SU-DHL-6 (cell line): ENCODE measurements around the gene KIF1A.
"Not testable (repeated sequence)": the region's sequence is repeated elsewhere in the genome, so short reads cannot be mapped to it uniquely, and the experiment has no call there.

ENCODE experiments used
- H2AFZ ChIP-seq: fragments of 200-600 bp; sonication (generic); 2 replicates; pipeline ENCODE4 v1.6.1; 2014; ENCODE audit warnings: low read depth, mild to moderate bottlenecking, moderate library complexity, mixed read lengths, antibody characterized with exemption, low read length; ENCODE audit not compliant: severe bottlenecking
- H3F3A ChIP-seq: fragments of 200-600 bp; shearing (Covaris generic); 2 replicates; pipeline ENCODE4 v1.6.0; 2016; ENCODE audit warnings: antibody characterized with exemption, mild to moderate bottlenecking; ENCODE audit not compliant: insufficient read depth
- H3K27ac ChIP-seq: fragments of 200-600 bp; sonication (generic); 2 replicates; pipeline ENCODE4 v1.5.1; 2016; ENCODE audit warnings: low read depth, mild to moderate bottlenecking, low read length, moderate library complexity, mixed read lengths
- H3K27me3 ChIP-seq: fragments of 200-600 bp; sonication (generic), shearing (Covaris generic); 2 replicates; pipeline ENCODE4 v1.6.0; 2014; ENCODE audit warnings: mild to moderate bottlenecking, low read length
- H3K36me3 ChIP-seq: fragments of 200-600 bp; sonication (generic); 2 replicates; pipeline ENCODE4 v1.6.1; 2014; ENCODE audit warnings: mild to moderate bottlenecking, low read length, mixed read lengths
- H3K4me2 ChIP-seq: fragments of 300-600, 200-600 bp; shearing (Covaris generic), sonication (generic); 2 replicates; pipeline ENCODE4 v1.6.0; 2014; ENCODE audit warnings: low read length, low read depth, mild to moderate bottlenecking; ENCODE audit not compliant: poor library complexity, severe bottlenecking
- H3K4me3 ChIP-seq: fragments of 200-600 bp; sonication (generic); 2 replicates; pipeline ENCODE4 v1.5.1; 2014; ENCODE audit warnings: antibody characterized with exemption, low read length, mild to moderate bottlenecking, mixed read lengths; ENCODE audit not compliant: insufficient read depth, poor library complexity, severe bottlenecking
- H3K79me2 ChIP-seq: fragments of 200-600 bp; sonication (generic); 2 replicates; pipeline ENCODE4 v1.6.1; 2014; ENCODE audit warnings: mild to moderate bottlenecking, low read length, moderate library complexity; ENCODE audit not compliant: insufficient read depth
- H3K9ac ChIP-seq: fragments of 200-600 bp; sonication (generic); 2 replicates; pipeline ENCODE4 v1.7.0; 2014; ENCODE audit warnings: mild to moderate bottlenecking, low read length
- H3K9me2 ChIP-seq: fragments of 200-600 bp; sonication (generic); replicated peaks from 2 replicates; pipeline ENCODE4 v1.6.1; 2014; ENCODE audit warnings: low read length; ENCODE audit not compliant: insufficient read depth
- H3K9me3 ChIP-seq: fragments of 200-600 bp; sonication (generic); 2 replicates; pipeline ENCODE4 v1.6.1; 2014; ENCODE audit warnings: low read length, mixed read lengths; ENCODE audit not compliant: insufficient read depth
- H4K20me1 ChIP-seq: fragments of 200-600 bp; sonication (generic); 2 replicates; pipeline ENCODE4 v1.6.1; 2014; ENCODE audit warnings: low read depth, mild to moderate bottlenecking, antibody characterized with exemption, low read length, moderate library complexity, mixed read lengths
- EZH2phosphoT487 ChIP-seq: fragments of 200-600 bp; sonication (generic), shearing (Covaris generic); conservative IDR thresholded peaks from 2 replicates; pipeline ENCODE4 v1.6.1; 2018; ENCODE audit warnings: mild to moderate bottlenecking, antibody characterized with exemption, low read length, moderate library complexity, mixed read lengths
- TF ChIP-seq, protein P1 (sequence below): fragments of 200-600 bp; sonication (generic); IDR thresholded peaks from one replicate; pipeline ENCODE4 v1.5.1; 2017; ENCODE audit warnings: antibody characterized with exemption, mild to moderate bottlenecking, low read length, moderate library complexity; ENCODE audit not compliant: insufficient read depth, poor library complexity, severe bottlenecking

The KIF1A gene

DNA sequence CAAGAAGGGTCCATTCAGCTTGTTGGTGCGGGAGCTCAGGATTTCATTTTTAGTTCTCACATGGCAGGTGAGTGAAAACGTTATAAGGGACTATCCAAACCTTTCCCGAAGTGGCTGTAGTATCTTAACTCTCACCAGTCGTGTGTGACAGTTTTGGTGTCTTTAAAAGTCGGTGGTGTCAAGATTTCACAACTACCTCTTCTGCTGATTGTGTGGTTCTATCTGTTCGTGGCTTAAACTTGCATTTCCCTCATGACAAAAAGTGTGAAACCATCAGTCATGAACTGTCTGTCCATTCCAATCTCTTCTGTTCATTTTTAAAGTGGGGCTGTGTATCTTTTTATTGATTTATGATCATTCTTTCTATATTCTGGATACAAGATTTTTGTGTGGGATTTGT, 133.6 kb downstream of the KIF1A start:
- H2AFZ ChIP-seq = no peak overlapping the region
- H3K4me3 ChIP-seq = no peak overlapping the region
- no peaks in the 10 kb centered on the region for H3K36me3 ChIP-seq
- TF ChIP-seq, protein P1, sequence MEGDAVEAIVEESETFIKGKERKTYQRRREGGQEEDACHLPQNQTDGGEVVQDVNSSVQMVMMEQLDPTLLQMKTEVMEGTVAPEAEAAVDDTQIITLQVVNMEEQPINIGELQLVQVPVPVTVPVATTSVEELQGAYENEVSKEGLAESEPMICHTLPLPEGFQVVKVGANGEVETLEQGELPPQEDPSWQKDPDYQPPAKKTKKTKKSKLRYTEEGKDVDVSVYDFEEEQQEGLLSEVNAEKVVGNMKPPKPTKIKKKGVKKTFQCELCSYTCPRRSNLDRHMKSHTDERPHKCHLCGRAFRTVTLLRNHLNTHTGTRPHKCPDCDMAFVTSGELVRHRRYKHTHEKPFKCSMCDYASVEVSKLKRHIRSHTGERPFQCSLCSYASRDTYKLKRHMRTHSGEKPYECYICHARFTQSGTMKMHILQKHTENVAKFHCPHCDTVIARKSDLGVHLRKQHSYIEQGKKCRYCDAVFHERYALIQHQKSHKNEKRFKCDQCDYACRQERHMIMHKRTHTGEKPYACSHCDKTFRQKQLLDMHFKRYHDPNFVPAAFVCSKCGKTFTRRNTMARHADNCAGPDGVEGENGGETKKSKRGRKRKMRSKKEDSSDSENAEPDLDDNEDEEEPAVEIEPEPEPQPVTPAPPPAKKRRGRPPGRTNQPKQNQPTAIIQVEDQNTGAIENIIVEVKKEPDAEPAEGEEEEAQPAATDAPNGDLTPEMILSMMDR = no peak
- no peak for TF ChIP-seq EZH2phosphoT487
- H3K9me2 ChIP-seq = no peaks in the 10 kb centered on the region
- no peak overlapping the region for H3K4me2 ChIP-seq
- H3K9ac ChIP-seq = no peak overlapping the region
- no peaks in the 10 kb centered on the region for H3F3A ChIP-seq
- H3K79me2 ChIP-seq = no peaks in the 10 kb centered on the region
- H3K9me3 ChIP-seq = no peaks in the 10 kb centered on the region
- H3K27ac ChIP-seq = no peak overlapping the region
- no peaks in the 10 kb centered on the region for H3K27me3 ChIP-seq
- H4K20me1 ChIP-seq = no peaks in the 10 kb centered on the region

DNA sequence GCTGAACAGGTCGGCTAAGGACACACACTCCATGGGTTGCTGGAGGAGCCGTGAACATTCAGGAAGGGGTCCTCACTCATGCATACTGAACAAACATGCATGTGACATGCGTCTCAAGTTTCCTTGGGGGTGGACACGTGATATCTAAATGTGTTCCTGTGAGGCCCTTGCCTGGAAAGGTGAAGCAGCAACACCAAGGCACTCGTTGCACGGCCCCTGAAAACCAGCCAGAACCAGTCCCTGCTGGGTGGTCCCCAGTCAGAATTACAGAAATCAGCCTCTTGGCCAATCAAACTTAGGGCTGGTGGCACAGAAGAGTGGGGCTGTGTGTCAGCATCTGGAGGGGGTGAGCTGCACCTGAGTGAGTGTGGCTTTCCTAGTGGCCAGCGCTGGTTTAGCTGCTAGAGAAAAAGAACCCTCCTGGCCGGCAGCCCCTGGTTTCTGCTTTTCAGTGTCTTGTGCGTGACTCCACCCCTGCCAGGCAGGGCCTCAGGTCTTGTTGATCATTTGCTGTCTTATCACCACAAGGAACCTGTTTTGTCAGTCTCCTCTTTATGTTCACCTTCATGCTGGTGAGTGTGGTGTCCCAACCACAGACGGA, 134.1 kb downstream of the KIF1A start:
- H3K27me3 ChIP-seq = no peaks in the 10 kb centered on the region
- no peaks in the 10 kb centered on the region for H3F3A ChIP-seq
- no peak overlapping the region for H3K27ac ChIP-seq
- no peak overlapping the region for H2AFZ ChIP-seq
- H3K36me3 ChIP-seq = no peaks in the 10 kb centered on the region
- H3K79me2 ChIP-seq = no peaks in the 10 kb centered on the region
- no peak overlapping the region for H3K9ac ChIP-seq
- H3K9me2 ChIP-seq = no peaks in the 10 kb centered on the region
- H3K9me3 ChIP-seq = no peaks in the 10 kb centered on the region
- H3K4me2 ChIP-seq = no peak overlapping the region
- no peaks in the 10 kb centered on the region for H4K20me1 ChIP-seq
- TF ChIP-seq, protein P1 = no peak
- no peak for TF ChIP-seq EZH2phosphoT487
- no peak overlapping the region for H3K4me3 ChIP-seq

DNA sequence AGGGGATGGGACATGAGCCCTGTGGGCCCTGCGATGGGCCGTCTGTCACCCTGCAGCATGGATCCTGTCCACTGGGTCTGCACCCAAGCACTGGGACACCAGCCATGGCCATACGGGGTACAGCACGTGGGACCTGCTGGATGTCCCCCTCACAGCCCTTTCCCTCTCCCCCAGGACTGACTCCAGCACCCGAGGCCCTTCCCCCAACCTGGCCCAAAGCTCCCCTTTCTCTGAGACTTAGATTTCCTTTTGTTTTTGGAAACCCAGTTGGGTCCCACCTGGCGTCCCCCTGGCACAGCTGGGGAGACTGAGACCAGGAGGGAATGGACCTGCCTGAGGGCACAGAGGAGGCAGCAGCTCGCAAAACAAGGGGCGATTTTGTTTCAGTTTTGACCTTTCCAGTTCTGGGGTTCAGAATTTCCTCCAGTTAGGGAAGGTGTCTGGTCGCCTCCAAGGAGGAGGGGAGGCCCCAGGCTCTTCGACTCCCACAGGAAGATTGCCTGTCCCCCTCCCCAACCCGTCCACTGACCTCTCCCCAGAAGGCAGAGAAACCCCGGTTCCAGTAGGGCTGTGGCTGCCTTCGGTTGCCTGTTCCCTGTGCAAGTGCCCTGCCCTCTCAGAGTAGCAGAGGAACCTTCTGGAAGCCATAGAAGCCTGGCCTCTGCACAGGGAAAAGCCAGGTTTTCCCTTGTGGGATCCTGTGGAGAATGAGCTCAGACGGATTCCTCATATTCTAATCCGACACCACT, 135.9 kb downstream of the KIF1A start:
- not testable (repeated sequence) for H3F3A ChIP-seq, H3K36me3 ChIP-seq, H3K27ac ChIP-seq, H3K9me2 ChIP-seq, H3K4me3 ChIP-seq, H3K9me3 ChIP-seq, H4K20me1 ChIP-seq, H2AFZ ChIP-seq, H3K27me3 ChIP-seq, H3K4me2 ChIP-seq, H3K79me2 ChIP-seq, H3K9ac ChIP-seq

DNA sequence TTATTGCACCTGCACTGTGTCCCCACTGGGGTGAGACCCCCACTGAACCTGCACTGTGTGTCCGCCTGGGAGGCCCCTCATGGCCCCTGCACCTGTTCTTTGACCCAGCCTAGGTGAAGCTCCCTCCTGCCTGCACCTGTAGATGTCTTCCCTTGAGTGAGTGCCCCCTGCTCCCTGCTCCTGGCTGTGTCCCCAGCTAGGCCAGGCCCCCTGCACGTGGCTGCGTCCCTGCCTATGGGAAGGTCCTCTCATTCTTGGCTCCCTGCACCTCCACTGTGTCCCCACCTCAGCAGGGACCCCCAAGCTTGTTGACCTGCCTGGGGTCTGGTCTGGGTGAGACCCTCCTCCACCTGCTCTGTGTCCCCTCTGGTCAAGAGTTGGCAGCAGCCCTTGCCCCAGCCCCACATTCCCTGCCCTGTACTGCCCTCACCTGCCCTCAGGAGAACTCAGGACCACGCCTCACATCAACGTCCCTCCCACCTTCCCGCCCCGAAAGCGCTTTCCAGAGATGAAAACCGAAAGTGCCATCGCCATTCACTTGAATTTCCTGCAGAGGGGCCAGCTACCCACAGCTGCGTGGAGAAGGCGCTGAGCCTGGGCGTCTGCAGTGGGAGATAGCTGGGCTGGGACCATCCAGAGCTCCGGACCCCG, 136.6 kb downstream of the KIF1A start:
- not testable (repeated sequence) for H3F3A ChIP-seq, H4K20me1 ChIP-seq, H3K27me3 ChIP-seq, H3K79me2 ChIP-seq, H3K4me3 ChIP-seq, H3K4me2 ChIP-seq, H3K9me2 ChIP-seq, H3K27ac ChIP-seq, H2AFZ ChIP-seq, H3K9ac ChIP-seq, H3K9me3 ChIP-seq, H3K36me3 ChIP-seq

DNA sequence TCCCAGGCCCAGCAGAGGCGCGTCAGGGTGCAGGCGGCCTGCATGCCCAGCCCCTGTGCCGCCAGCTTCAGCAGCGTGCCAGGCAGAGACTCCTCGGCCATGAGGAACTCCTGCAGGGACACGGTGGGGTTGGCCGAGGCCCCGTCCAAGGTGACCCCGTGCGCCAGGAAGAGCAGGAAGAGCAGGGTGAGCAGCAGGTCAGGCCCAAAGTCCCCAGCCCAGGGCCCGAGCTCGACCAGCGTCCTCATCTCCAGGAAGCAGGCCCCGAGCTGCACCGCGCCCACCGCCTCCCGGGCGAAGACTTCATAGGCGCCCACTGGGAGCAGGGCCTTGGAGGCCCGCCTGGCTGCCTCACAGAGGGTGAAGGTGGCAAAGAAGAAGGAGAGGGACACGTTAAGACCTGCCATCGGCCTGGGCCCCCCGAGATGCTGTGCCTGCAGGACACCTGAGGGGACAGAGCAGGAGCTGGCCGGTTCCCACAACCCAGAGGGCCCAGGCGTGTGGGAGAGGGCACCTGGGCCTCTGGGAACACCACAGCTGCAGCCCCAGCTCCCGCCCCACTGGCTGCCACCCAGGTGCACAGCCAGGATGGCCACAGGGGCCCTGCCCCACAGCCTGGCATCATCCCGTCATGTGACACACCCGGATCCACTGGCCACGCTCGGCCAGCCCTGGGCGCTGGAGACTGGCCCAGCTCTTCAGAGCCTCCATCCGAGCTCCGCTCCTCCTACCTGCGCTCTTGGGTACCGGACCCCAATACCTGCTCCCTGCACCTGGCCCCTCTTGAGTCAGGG, 137.4 kb downstream of the KIF1A start, which contains the start of gene AQP12B:
Gene AQP12B (minus strand): TSS at position 455 of the 794 bp plus-strand sequence. CDS start 48 bp downstream, at position 407.
- H3K9ac ChIP-seq, H3K4me3 ChIP-seq, H3K9me3 ChIP-seq, H3K4me2 ChIP-seq, H3K27ac ChIP-seq, H3F3A ChIP-seq, H3K27me3 ChIP-seq, H2AFZ ChIP-seq, H3K79me2 ChIP-seq, H3K36me3 ChIP-seq, H3K9me2 ChIP-seq, H4K20me1 ChIP-seq: not testable (repeated sequence)

DNA sequence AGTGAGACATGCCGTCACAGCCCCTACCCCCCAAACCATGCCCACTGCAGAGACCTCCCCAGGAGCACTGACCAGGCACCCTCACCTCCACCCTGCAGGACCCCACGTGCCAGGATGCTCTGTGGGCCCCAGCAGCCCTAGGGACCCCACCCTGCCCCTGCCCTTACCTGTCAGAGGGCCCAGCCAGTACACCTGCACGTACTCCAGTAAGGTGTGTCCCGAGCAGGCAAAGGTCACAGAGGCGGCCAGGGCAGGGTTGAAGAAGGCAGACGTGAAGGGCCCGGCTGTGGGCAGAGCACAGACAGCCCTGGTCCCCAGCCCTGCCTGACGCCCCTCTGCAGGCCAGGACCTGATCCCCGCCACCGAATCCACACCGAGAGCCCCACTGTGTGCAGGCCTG, 139.8 kb downstream of the KIF1A start:
- H3K9ac ChIP-seq, H2AFZ ChIP-seq, H3K27ac ChIP-seq, H3F3A ChIP-seq, H3K36me3 ChIP-seq, H4K20me1 ChIP-seq, H3K27me3 ChIP-seq, H3K9me3 ChIP-seq, H3K79me2 ChIP-seq, H3K4me3 ChIP-seq, H3K4me2 ChIP-seq, H3K9me2 ChIP-seq: not testable (repeated sequence)
